K562 (cell line): ENCODE data around the gene TMPRSS9. TPM values are rescaled to one million over a fixed set of nuclear protein-coding genes. Genes with fewer than 3 reads are reported as not detected.

ENCODE experiments used
- ATAC-seq: fragments of 200-7000 bp; cut with Tn5 transposase; 3 replicates; pipeline ENCODE4 v1.9.1; 2020; ENCODE audit warnings: moderate library complexity
- BruUV-seq: library from RNA; stranded (reverse); fragments of 400-500 nt; replicated peaks from 2 replicates; lab custom pipeline; 2021; lab: Mats Ljungman, UMichigan
- CTCF ChIA-PET: fragments of 300-600 bp; formaldehyde crosslinking; extraction: SDS; loops from one replicate; lab custom pipeline; 2021; ENCODE audit warnings: low intra/inter-chr PET ratio; lab: Yijun Ruan, JAX
- POLR2A ChIA-PET: fragments of 300-600, 350-650 bp; sonication (Branson Sonifier 250); formaldehyde crosslinking; extraction: SDS; loops from one replicate; lab custom pipeline; 2021; ENCODE audit warnings: antibody characterized with exemption, inconsistent platforms; lab: Yijun Ruan, JAX
- DNase-seq, 4 experiments: peaks; one replicate each; pipeline versions ENCODE4 v3.0.0 to v3.0.0-alpha.2; 2011 to 2018; ENCODE audit warnings: low spot score in 3 of 4, mixed read lengths in 3 of 4; ENCODE audit errors: extremely low read depth in 1 of 4
- FAIRE-seq: peaks from 2 replicates; lab custom pipeline; 2011; peaks lifted over from hg19 to GRCh38; lab: Jason Lieb, UNC
- H2AFZ ChIP-seq: 2 replicates; pipeline ENCODE4 v1.6.0; 2011; ENCODE audit warnings: low read depth, low read length, control low read depth, inconsistent platforms
- H3K27ac ChIP-seq: fragments of 200-600 bp; 3 replicates; pipeline ENCODE4 v1.8.0; 2011; ENCODE audit warnings: low read depth, mild to moderate bottlenecking, control low read depth, inconsistent platforms, low read length, moderate library complexity, mixed read lengths; ENCODE audit errors: extremely low read depth
- H3K27me3 ChIP-seq, 2 experiments: fragments of 300-600 bp in 1 of 2; 2 replicates in 1 of 2; 3 replicates in 1 of 2; pipeline versions ENCODE4 v1.6.0 to v1.8.0; 2011; ENCODE audit warnings: inconsistent platforms in 2 of 2, low read length in 2 of 2, mild to moderate bottlenecking in 1 of 2, mixed read lengths in 1 of 2, moderate library complexity in 1 of 2; ENCODE audit not compliant: control insufficient read depth in 2 of 2, insufficient read depth in 2 of 2
- H3K36me3 ChIP-seq: fragments of 300-600 bp; 3 replicates; pipeline ENCODE4 v1.8.0; 2011; ENCODE audit warnings: mild to moderate bottlenecking, low read length, inconsistent platforms; ENCODE audit not compliant: control insufficient read depth, insufficient read depth
- H3K4me1 ChIP-seq, 2 experiments: fragments of 200-600 bp in 1 of 2; replicated peaks in 1 of 2; 2 replicates in 1 of 2; 3 replicates in 1 of 2; pipeline versions ENCODE4 v1.5.1 to v1.8.0; 2011; ENCODE audit warnings: inconsistent platforms in 2 of 2, low read length in 2 of 2, mild to moderate bottlenecking in 1 of 2, mixed read lengths in 1 of 2, moderate library complexity in 1 of 2; ENCODE audit not compliant: control insufficient read depth in 2 of 2, insufficient read depth in 2 of 2
- H3K4me2 ChIP-seq: 2 replicates; pipeline ENCODE4 v1.6.1; 2011; ENCODE audit warnings: low read length, control low read depth, inconsistent platforms, mixed read lengths; ENCODE audit not compliant: insufficient read depth
- H3K4me3 ChIP-seq: fragments of 200-600 bp; sonication (generic), shearing (Covaris generic); 2 replicates; pipeline ENCODE4 v1.5.1; 2016; ENCODE audit warnings: control low read depth, inconsistent platforms
- H3K79me2 ChIP-seq: fragments of 200-600 bp; 3 replicates; pipeline ENCODE4 v1.8.0; 2011; ENCODE audit warnings: low read length, inconsistent platforms; ENCODE audit not compliant: control insufficient read depth, insufficient read depth
- H3K9ac ChIP-seq, 2 experiments: 2 replicates each; pipeline versions ENCODE4 v1.6.0 to v1.6.1; 2011; ENCODE audit warnings: low read depth in 2 of 2, low read length in 2 of 2, control low read depth in 1 of 2, inconsistent platforms in 1 of 2, mild to moderate bottlenecking in 1 of 2, mixed read lengths in 1 of 2; ENCODE audit not compliant: insufficient read depth in 1 of 2
- H3K9me1 ChIP-seq: one replicate; pipeline ENCODE4 v1.6.0; 2011; ENCODE audit warnings: inconsistent platforms, mild to moderate bottlenecking, low read length, moderate library complexity; ENCODE audit not compliant: control insufficient read depth, insufficient read depth
- H3K9me3 ChIP-seq: replicated peaks from 2 replicates; pipeline ENCODE4 v1.5.1; 2011; ENCODE audit warnings: low read depth, low read length, inconsistent platforms; ENCODE audit not compliant: control insufficient read depth, insufficient read depth
- H4K20me1 ChIP-seq: replicated peaks from 2 replicates; pipeline ENCODE4 v1.6.1; 2011; ENCODE audit warnings: low read length, inconsistent platforms, mixed read lengths; ENCODE audit not compliant: control insufficient read depth, insufficient read depth
- RBFOX2 ChIP-seq: fragments of 200-400 bp; formaldehyde crosslinking; IDR thresholded peaks from 2 replicates; pipeline ENCODE4 v1.6.1; 2017; ENCODE audit warnings: low read depth, mild to moderate bottlenecking, low read length, moderate library complexity
- WGBS: fragments of 100-300 bp; shearing (Covaris generic); methylation state at CpG from one replicate; pipeline ENCODE4 v1.1.6; 2016; ENCODE audit warnings: low coverage, mixed read lengths; ENCODE audit not compliant: insufficient coverage; ENCODE audit errors: missing lambda C conversion rate; 5-methylcytosine and 5-hydroxymethylcytosine counted together
- in situ Hi-C: fragments of 300-500 bp; cut with MboI; formaldehyde crosslinking; loops from 4 replicates; pipeline ENCODE4 v1.15.0; 2018; ENCODE audit warnings: inconsistent platforms, mixed read lengths
- intact Hi-C: fragments of 100-400 bp; cut with micrococcal nuclease; formaldehyde crosslinking; loops from 2 replicates; pipeline ENCODE4 v1.14.2; 2022
- polyA plus RNA-seq, 8 experiments: library from polyadenylated mRNA; depleted of rRNA in 4 of 8; stranded (reverse) in 5 of 8; unstranded in 3 of 8; fragments of >200 nt; fragmentation: Nextera tagmentation in 2 of 8; fragmentation: Illumina TruSeq in 1 of 8; extraction: Ambion mirVana in 2 of 8; extraction: Trizol in 1 of 8; gene quantifications; 2 replicates each; pipeline versions ENCODE4 v1.2.1 to v1.2.3, GENCODE V29; 2011 to 2014; ENCODE audit warnings: inconsistent platforms in 1 of 8, missing spikeins in 1 of 8
- total RNA-seq, 7 experiments: library from RNA; depleted of rRNA in 6 of 7; stranded (reverse); fragments of >200 nt in 6 of 7; fragmentation: Illumina TruSeq in 2 of 7; extraction: Trizol in 2 of 7; gene quantifications; 2 replicates each; pipeline versions ENCODE4 v1.2.1 to v1.2.3, GENCODE V29; 2011 to 2021; ENCODE audit warnings: low replicate concordance in 1 of 7
- TF ChIP-seq, protein P1 (sequence below): fragments of 450-650 bp; IDR thresholded peaks from 2 replicates; pipeline ENCODE4 v1.6.1; 2016; ENCODE audit warnings: mild to moderate bottlenecking

TMPRSS9 gene
- total and polyA plus RNA-seq, 9 of the 15 experiments (the other 6 are each of a cell fraction or from before 2014, with no cell fraction given) = 0.01 to 0.03 TPM; not detected in 7

DNA sequence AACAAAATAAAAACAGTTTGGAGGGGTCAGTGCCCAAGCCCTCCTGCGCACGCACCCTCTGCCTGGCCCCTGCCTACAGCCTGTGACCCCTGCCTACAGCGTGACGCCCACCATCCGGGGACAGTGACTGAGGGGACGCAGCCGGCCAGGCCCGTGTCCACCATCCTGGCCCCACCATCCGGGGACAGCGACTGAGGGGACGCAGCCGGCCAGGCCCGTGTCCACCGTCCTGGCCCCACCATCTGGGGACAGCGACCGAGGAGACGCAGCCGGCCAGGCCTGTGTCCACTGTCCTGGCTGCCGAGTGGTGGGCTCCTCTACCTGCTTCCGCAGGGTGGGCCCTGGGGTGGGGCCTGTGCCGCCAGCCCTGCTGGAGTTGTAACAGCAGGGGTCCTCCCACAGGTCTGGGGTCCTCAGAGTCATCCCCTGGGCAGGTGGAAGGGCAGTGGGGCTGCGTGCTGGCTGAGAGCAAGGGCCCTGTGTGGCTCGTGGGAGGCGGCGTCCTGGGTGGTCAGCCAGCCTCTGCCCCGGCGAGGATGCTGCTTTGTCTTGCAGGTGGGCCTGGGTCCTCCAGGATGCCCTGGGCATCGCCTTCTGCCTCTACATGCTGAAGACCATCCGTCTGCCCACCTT, 17.3 kb upstream of the TMPRSS9 start:
- no peaks in the 10 kb centered on the region for H3K27me3 ChIP-seq
- DNase-seq = no peak
- H3K9me1 ChIP-seq = no peaks in the 10 kb centered on the region
- H4K20me1 ChIP-seq = no peaks in the 10 kb centered on the region
- ATAC-seq = no peak
- in situ Hi-C loops (no loop called here), intact Hi-C loops (no loop called here)
- peaks cover 2% of the 10 kb centered on the region; the same call in 1 of the 3 replicates for H3K79me2 ChIP-seq
- ChIA-PET POLR2A (no interaction called here), CTCF (no interaction called here)
- no peak overlapping the region for H3K4me3 ChIP-seq
- no peak for FAIRE-seq
- 95% methylated on average over 20 of the region's 29 CpGs for WGBS
- peaks cover 36% of the 10 kb centered on the region; the same call in 1 of the 3 replicates for H3K36me3 ChIP-seq
- H3K4me2 ChIP-seq = no peak overlapping the region
- no peak overlapping the region for H2AFZ ChIP-seq
- no peak overlapping the region for H3K27ac ChIP-seq
- H3K9me3 ChIP-seq = no peaks in the 10 kb centered on the region
- BruUV-seq = no TSS peak
- no peak overlapping the region; a peak in 1 of 4 replicates for H3K9ac ChIP-seq
- peaks cover 19 to 72% of the 10 kb centered on the region in 2 experiments; a peak in 4 of 5 replicates for H3K4me1 ChIP-seq
- 0 out of 2 replicates have a peak, but pooled peaks have one; percentile 36 for TF ChIP-seq RBFOX2
- TF ChIP-seq, protein P1, sequence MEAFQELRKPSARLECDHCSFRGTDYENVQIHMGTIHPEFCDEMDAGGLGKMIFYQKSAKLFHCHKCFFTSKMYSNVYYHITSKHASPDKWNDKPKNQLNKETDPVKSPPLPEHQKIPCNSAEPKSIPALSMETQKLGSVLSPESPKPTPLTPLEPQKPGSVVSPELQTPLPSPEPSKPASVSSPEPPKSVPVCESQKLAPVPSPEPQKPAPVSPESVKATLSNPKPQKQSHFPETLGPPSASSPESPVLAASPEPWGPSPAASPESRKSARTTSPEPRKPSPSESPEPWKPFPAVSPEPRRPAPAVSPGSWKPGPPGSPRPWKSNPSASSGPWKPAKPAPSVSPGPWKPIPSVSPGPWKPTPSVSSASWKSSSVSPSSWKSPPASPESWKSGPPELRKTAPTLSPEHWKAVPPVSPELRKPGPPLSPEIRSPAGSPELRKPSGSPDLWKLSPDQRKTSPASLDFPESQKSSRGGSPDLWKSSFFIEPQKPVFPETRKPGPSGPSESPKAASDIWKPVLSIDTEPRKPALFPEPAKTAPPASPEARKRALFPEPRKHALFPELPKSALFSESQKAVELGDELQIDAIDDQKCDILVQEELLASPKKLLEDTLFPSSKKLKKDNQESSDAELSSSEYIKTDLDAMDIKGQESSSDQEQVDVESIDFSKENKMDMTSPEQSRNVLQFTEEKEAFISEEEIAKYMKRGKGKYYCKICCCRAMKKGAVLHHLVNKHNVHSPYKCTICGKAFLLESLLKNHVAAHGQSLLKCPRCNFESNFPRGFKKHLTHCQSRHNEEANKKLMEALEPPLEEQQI = no peak
